ENCODE results near the gene ALDH18A1.

- TF ChIP-seq CTCF (IDR thresholded peaks at IDR 0.05; ENCODE audit: extremely low read depth in 1 of 2, insufficient read depth in 1 of 2, low read depth in 1 of 2, low read length in 2 of 2) (no peak), GATA2 (IDR thresholded peaks at IDR 0.05; ENCODE audit: insufficient read depth, insufficient read length, low read depth, low read length) (no peak)
These were observed 81.7 kb downstream of the ALDH18A1 start for GRCh38 chr10:95574649-95575365.
